ENCODE results near the gene GOSR2.

DNA sequence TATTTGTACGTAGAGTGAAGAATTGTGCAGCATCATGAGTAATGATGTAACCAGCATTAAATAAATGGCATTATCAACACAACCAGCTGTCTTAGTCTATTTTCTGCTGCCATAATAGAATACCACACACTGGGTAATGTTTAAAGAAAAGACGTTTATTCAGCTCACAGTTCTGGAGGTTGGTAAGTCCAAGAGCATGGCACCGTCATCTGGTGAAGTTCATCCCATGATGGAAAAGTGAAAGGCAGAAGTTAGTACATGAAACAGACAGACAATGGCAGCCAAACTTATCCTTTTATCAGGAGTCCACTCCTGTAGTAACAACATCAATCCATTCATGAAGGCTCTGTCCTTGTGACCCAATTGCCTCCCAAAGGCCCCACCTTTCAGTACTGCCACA is 6.3 kb upstream of the GOSR2 start:
- no peak for TF ChIP-seq CTCF (IDR thresholded peaks at IDR 0.05)
- TF ChIP-seq POLR2A (IDR thresholded peaks at IDR 0.05): no peak
